Caco-2 (cell line): Measurements from ENCODE around the gene UNC93A. TPM values are rescaled to one million over a fixed set of nuclear protein-coding genes. Genes with fewer than 3 reads are reported as not detected.

ENCODE experiments used
- BruUV-seq: library from RNA; stranded (reverse); fragments of 400-500 nt; replicated peaks from 2 replicates; lab custom pipeline; 2021; lab: Mats Ljungman, UMichigan
- CTCF ChIA-PET: fragments of 300-600 bp; sonication (Branson Sonifier 250); formaldehyde crosslinking; loops from one replicate; lab custom pipeline; 2022; ENCODE audit warnings: antibody characterized with exemption; lab: Charles Lee
- POLR2A ChIA-PET: fragments of 300-600 bp; sonication (Branson Sonifier 250); formaldehyde crosslinking; loops from one replicate; lab custom pipeline; 2022; ENCODE audit warnings: antibody characterized with exemption; lab: Charles Lee
- DNase-seq, 2 experiments: peaks; one replicate each; pipeline versions ENCODE4 v3.0.0 to v3.0.0-alpha.2; 2020 to 2022
- H3K27me3 ChIP-seq: replicated peaks from 2 replicates; pipeline ENCODE4 v1.6.0; 2011; ENCODE audit warnings: low read length; ENCODE audit not compliant: control insufficient read depth, insufficient read depth
- H3K36me3 ChIP-seq: 2 replicates; pipeline ENCODE4 v1.5.1; 2011; ENCODE audit warnings: low read length; ENCODE audit not compliant: control insufficient read depth, insufficient read depth
- H3K4me1 ChIP-seq: fragments of 250-450 bp; sonication (Bioruptor Pico); 2 replicates; pipeline ENCODE4 v1.5.1; 2020; ENCODE audit warnings: mild to moderate bottlenecking
- H3K4me3 ChIP-seq: 2 replicates; pipeline ENCODE4 v1.5.1; 2011; ENCODE audit warnings: low read depth, mild to moderate bottlenecking, control low read depth, low read length
- H3K9me3 ChIP-seq: fragments of 250-450 bp; sonication (Bioruptor Pico); 2 replicates; pipeline ENCODE4 v1.5.1; 2020; ENCODE audit warnings: mild to moderate bottlenecking, moderate library complexity
- H3K27ac Mint-ChIP-seq: one replicate; pipeline ENCODE4 v1.8.0; 2022; ENCODE audit warnings: mixed read lengths; ENCODE audit not compliant: unreplicated experiment
- H3K27me3 Mint-ChIP-seq: one replicate; pipeline ENCODE4 v1.8.0; 2022; ENCODE audit warnings: mixed read lengths; ENCODE audit not compliant: insufficient read depth, unreplicated experiment
- H3K36me3 Mint-ChIP-seq: one replicate; pipeline ENCODE4 v1.8.0; 2022; ENCODE audit warnings: mild to moderate bottlenecking, mixed read lengths; ENCODE audit not compliant: insufficient read depth, unreplicated experiment
- H3K4me1 Mint-ChIP-seq: one replicate; pipeline ENCODE4 v1.8.0; 2022; ENCODE audit warnings: low read depth, mixed read lengths; ENCODE audit not compliant: unreplicated experiment
- H3K4me3 Mint-ChIP-seq: one replicate; pipeline ENCODE4 v1.8.0; 2022; ENCODE audit warnings: mild to moderate bottlenecking, moderate library complexity, mixed read lengths; ENCODE audit not compliant: unreplicated experiment
- H3K9me3 Mint-ChIP-seq: one replicate; pipeline ENCODE4 v1.8.0; 2022; ENCODE audit warnings: mixed read lengths; ENCODE audit not compliant: unreplicated experiment
- CTCF ChIP-seq, 2 experiments: fragments of 200-600 bp in 1 of 2; IDR thresholded peaks; 1 replicate in 1 of 2; 2 replicates in 1 of 2; pipeline versions ENCODE4 v1.5.1 to v1.8.0; 2011 to 2022; ENCODE audit warnings: antibody characterized with exemption in 1 of 2, control low read depth in 1 of 2, inconsistent platforms in 1 of 2, low read depth in 1 of 2, low read length in 1 of 2, mild to moderate bottlenecking in 1 of 2, moderate library complexity in 1 of 2; ENCODE audit not compliant: insufficient read depth in 1 of 2, severe bottlenecking in 1 of 2, unreplicated experiment in 1 of 2
- intact Hi-C: fragments of 100-400 bp; cut with micrococcal nuclease; formaldehyde crosslinking; loops from one replicate; pipeline ENCODE4 v1.10.0; 2022; ENCODE audit not compliant: unreplicated experiment
- total RNA-seq: library from RNA; stranded (reverse); gene quantifications from 2 replicates; pipeline ENCODE4 v1.2.3, GENCODE V29; 2022

The UNC93A gene
- total RNA-seq, 1 experiment from 2014 or later: 32.3 TPM

GRCh38 chr6:167291623-167292300 lies 647 bp downstream of the UNC93A start:
- BruUV-seq: no TSS peak
- Histone ChIP-seq H3K36me3 (peaks cover 2% of the 10 kb centered on the region), H3K9me3 (no peaks in the 10 kb centered on the region), H3K4me1 (peaks cover 38% of the 10 kb centered on the region), H3K4me3 (no peak overlapping the region), H3K27me3 (no peaks in the 10 kb centered on the region)
- ChIA-PET CTCF (interaction anchor here (1.4 kb wide), 1 partner anchor 60 kb away, joined by 3 read pairs; no protein-coding TSS in a partner anchor), POLR2A (no interaction called here)
- intact Hi-C loops: loop anchor here (2.0 kb wide), 1 partner anchor 59 kb away; no protein-coding TSS in a partner anchor
- H3K36me3 Mint-ChIP-seq: peaks cover 39% of the 10 kb centered on the region
- no peak overlapping the region for H3K27ac Mint-ChIP-seq
- no peak for TF ChIP-seq CTCF (IDR thresholded peaks at IDR 0.05; ENCODE audit: insufficient read depth in 1 of 2, low read depth in 1 of 2, low read length in 1 of 2, severe bottlenecking in 1 of 2, unreplicated experiment in 1 of 2)
- no peaks in the 10 kb centered on the region for H3K27me3 Mint-ChIP-seq
- no peak overlapping the region for H3K4me3 Mint-ChIP-seq
- H3K4me1 Mint-ChIP-seq: peaks cover 29% of the 10 kb centered on the region
- DNase-seq: no peak
- no peaks in the 10 kb centered on the region for H3K9me3 Mint-ChIP-seq

DNA sequence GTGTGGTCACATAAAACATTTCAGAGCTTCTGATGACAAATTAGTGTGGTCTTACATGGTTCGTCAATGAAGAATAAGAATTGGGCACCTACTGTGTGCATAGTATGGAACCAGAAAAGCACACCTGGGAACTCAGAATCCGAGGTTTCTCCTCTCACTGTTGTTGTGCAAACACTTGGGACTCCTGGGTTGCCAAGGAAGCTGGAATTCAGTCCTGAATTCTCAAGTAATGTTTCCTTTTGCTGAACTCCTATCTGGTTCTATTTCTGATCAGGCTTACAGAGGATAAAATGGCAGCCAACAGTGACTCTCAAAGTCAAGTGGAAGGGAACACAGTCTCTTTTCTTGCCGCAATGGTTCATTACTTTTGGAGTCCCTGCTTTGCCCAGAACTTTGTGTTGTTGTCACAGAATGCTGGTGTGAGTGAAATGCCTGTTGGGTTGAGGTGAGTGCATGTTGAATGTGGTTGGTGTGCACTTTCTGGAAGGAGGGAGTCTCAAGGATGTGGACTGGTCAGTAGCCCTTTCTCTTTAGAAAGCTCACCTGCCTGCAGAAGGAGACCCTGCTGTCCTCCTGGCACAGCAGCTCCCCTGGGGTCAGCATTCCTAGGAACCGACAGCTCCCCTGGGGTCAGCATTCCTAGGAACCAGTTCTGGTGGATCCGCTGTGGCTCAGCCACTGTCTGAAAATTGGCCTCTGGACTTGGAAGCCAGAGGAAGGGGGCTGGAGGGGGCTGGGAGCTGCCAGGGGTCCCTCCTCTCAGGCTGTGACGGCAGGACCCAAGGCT lies 1.4 kb downstream of the UNC93A start:
- Histone ChIP-seq H3K27me3 (no peaks in the 10 kb centered on the region), H3K9me3 (no peaks in the 10 kb centered on the region), H3K4me3 (no peak overlapping the region), H3K4me1 (peaks cover 31% of the 10 kb centered on the region), H3K36me3 (peaks cover 2% of the 10 kb centered on the region)
- Mint-ChIP-seq H3K27ac (no peak overlapping the region), H3K4me1 (peaks cover 22% of the 10 kb centered on the region), H3K4me3 (no peak overlapping the region), H3K27me3 (no peaks in the 10 kb centered on the region), H3K9me3 (no peaks in the 10 kb centered on the region), H3K36me3 (peaks cover 39% of the 10 kb centered on the region)
- TF ChIP-seq CTCF (IDR thresholded peaks at IDR 0.05; ENCODE audit: insufficient read depth in 1 of 2, low read depth in 1 of 2, low read length in 1 of 2, severe bottlenecking in 1 of 2, unreplicated experiment in 1 of 2): no peak
- DNase-seq: no peak
- intact Hi-C loops: loop anchor here (2.0 kb wide), 1 partner anchor 58 kb away; no protein-coding TSS in a partner anchor
- no TSS peak for BruUV-seq
- CTCF ChIA-PET: no interaction called here
- POLR2A ChIA-PET: no interaction called here

- CTCF ChIA-PET: no interaction called here
- no TSS peak for BruUV-seq
- intact Hi-C loops: loop anchor here (2.0 kb wide), 1 partner anchor 58 kb away; no protein-coding TSS in a partner anchor
- no peaks in the 10 kb centered on the region for H3K27me3 ChIP-seq
- Mint-ChIP-seq H3K4me3 (no peak overlapping the region), H3K27me3 (no peaks in the 10 kb centered on the region), H3K9me3 (no peaks in the 10 kb centered on the region), H3K27ac (no peak overlapping the region), H3K4me1 (peaks cover 20% of the 10 kb centered on the region), H3K36me3 (peaks cover 45% of the 10 kb centered on the region)
- peaks cover 31% of the 10 kb centered on the region for H3K4me1 ChIP-seq
- DNase-seq: no peak
- TF ChIP-seq CTCF (IDR thresholded peaks at IDR 0.05; ENCODE audit: insufficient read depth in 1 of 2, low read depth in 1 of 2, low read length in 1 of 2, severe bottlenecking in 1 of 2, unreplicated experiment in 1 of 2): no peak
- peaks cover 2% of the 10 kb centered on the region for H3K36me3 ChIP-seq
- no peaks in the 10 kb centered on the region for H3K9me3 ChIP-seq
- H3K4me3 ChIP-seq: no peak overlapping the region
- POLR2A ChIA-PET: no interaction called here
Measured at GRCh38 chr6:167293088-167293589, 2.0 kb downstream of the UNC93A start.
